Hematopoietic multipotent progenitor cell (in vitro differentiated cells): ENCODE results near the gene AHRR. TPM values are rescaled to one million over a fixed set of nuclear protein-coding genes. Genes with fewer than 3 reads are reported as not detected.

Experiments used
- DNase-seq, 3 donors: peaks; one replicate each; pipeline ENCODE4 v3.0.0-alpha.2; 2011 to 2015; ENCODE audit warnings: low read depth in 2 of 3, low spot score in 2 of 3
- total RNA-seq: library from RNA; depleted of rRNA; stranded (reverse); fragments of >200 nt; gene quantifications from one replicate; pipeline ENCODE4 v1.2.3, GENCODE V29; 2012

AHRR gene
- total RNA-seq, 1 donor: 0.54 TPM

DNA sequence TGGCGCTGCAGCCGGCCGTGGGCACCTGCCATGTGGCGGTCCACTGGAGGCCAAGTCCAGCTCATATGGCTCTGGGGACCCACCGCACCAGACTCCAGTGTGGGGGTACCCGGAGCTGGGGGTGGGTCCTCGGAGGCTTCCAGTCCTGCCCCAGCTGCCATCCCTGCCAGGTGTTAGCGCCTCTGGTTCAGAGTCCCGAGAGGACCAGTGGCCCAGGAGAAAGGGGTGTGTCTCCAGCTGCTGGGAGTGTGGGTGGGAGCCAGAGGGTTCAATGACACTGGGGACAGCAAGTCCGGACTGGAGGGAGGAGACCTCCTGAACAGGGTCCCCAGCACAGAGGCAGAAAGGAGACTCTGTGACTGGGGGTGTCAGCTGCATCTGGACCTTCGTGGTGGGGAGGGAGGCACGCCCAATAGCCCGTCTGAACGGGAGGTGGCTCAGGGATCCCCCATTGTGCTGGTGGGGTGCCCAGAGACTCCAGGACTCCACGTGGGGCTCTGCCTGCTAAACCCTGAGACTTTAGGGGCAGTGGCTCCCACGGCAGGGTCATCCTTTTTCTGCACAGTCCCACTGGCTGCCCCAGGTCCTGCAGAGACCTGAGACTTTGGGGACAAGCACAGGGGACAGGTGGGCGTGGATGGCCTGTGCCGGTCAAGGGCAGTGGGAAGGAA is 2.4 kb upstream of the AHRR start:
- DNase-seq: no peak

DNA sequence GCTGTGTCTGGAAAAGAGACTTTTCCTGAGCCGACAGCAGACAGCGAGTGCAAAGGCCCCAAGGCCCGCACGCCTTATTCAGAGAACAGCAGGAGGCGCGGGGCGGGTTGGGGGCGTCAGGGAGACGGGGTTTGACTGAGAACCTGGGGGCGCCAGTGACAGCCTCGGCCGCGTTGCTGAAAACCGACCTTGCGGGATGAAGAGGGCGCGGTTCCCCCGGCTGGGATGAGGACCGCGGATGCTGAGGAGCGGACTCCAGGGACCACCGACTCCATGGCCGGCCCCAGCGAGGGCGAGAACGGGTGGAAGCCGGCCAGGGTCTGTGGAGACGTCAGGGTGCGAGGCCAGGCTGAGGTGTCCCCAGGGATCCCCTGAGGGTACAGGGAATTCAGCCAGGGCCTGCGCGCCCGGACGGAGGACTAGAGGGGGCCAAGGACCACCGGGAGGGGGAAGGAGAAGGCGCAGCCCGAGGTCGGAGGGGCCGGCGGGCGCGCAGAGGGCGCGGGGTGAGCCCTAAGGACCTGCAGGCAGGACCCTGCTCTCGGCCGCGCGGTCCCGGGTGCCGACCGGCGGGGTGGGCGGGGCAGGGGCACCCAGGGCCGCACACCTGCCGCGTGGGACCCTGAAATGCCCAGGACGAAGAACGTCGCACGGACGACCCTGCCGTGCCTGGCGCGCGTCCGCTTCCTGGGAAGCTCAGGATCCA is 837 bp upstream of the AHRR start:
- no peak for DNase-seq

DNA sequence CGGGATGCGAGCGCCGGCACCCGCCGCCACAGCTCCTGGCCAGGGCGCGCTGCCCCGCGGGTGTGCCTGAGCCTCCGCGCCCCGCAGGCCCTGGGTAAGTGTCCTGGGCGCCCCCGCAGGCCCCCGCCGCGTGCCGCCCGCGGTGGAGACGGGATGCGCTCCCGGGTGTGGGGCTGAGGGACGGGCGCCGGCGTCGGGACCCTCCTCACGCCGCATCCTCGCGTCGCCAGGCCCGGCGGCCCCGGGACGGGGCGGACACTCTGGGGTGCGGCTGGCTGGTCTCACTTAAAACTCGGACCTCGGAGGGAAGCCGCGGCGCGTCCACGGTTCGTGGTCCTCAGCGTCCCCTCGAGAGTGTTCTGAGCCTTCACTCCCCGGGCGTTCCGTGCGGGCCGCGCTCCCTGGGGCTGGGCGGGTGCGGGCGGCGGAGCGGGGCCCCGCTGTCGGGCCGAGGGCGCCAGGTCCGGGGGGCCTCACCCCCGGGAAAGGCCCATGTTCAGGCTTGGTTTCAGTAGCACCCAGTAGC is 275 bp downstream of the AHRR start:
- no peak for DNase-seq

GRCh38 chr5:322281-322941 is 897 bp downstream of the AHRR start:
- DNase-seq: peak in 1 of 3 donors; percentile 9

- DNase-seq: no peak
Measured at GRCh38 chr5:322942-323879, 1.7 kb downstream of the AHRR start.

DNA sequence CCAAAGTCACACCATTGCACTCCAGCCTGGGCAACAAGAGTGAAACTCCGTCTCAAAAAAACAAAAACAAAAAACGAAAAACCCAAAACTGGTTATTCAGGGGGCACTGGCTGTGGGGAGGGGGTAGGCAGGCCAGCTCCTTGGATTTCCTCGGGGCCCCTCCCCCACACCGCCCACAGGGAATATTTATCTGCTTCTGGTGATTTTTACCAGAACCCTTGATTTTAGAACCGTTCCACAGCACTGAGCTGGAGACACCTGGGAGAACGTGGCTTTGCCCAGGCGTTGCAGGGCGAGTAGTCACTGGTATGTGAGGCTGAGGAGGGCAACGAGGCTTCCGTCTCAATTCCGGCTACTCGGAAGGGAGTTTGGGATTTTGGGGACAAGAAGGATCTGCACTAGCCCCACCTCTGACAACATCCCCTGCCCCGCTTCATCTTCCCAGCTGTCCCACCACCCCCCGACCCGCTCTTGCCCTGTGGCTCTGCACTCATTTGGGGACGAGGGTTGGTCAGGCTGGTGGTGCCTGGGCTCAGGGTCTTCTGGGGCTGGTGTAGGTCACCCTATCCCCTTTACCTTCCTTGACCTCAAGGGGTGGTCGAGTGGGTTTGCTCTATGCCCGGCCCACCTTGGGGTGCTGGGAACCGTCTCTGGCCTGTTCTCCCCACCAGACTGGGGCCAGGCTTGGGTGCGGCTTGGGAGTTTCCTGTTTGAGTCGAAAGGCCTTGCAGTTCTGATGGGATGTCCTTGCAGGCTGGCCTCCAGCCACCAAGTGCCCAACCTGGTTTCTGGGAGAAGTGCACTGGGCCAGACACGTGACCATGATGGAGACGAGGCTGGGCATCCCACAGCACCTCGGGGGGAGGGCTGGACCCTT is 3.5 kb downstream of the AHRR start:
- DNase-seq: no peak

DNA sequence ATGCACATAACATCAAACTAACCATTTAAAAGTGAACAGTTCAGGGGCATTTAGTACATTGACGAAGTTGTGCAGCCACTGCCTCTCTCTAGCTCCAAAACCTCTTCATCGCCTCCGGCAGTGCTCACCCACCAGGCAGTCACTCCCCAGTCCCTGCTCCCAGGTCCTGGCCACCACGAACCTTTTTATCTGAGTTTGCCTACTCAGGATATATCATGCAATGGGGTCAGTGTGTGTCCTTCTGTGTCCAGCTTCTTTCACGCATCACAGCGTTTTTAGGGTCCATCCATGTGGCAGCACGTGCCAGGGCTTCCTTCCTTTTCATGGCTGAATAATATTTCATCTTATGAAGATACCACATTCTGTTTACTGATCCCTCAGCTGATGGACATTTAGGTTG is 4.6 kb downstream of the AHRR start:
- DNase-seq: no peak

DNA sequence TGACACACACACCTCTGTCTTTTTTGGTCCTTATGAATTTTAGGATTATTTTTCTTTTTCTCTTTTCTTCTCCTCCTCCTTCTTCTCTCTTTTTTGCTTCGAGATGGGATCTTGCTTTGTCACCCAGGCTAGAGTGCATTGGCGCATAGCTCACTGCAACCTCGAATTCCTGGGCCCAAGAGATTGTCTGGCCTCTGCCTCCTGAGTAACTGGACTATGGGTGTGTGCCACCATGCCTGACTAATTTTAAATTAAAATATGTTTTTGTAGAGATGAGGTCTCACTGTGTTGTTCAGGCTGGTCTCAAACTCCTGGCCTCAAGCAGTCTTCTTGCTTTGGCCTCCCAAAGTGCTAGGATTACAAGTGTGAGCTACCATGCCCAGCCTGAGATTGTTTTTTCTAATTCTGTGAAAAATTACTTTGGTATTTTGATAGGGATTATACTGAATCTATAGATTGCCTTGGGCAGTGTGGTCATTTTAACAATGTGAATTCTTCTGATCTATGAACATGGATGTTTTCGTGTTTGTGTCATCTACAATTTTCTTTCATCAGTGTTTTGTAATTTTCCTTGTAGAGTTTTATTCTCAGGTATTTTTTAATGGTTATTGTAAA is 7.7 kb downstream of the AHRR start:
- DNase-seq: no peak

GRCh38 chr5:329768-330167 is 8.3 kb downstream of the AHRR start:
- no peak for DNase-seq

DNA sequence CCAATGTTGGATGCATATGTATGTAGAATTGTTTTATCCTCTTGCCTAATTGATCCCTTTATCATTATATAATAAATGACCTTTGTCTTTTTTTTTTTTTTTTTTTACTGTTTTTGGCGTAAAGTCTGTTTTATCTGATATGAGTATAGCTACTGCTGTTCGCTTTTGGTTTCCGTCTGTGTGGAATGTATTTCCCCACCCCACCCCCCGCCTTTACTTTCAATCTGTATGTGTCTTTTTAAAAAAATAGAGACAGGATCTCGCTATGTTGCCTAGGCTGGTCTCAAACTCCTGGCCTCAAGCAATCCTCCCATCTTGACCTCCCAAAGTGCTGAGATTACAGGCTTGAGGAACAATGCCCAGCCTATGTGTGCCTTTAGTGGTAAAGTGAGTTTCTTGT is 11.3 kb downstream of the AHRR start:
- DNase-seq: peak in 1 of 3 donors; percentile 16

GRCh38 chr5:333945-334344 is 12.4 kb downstream of the AHRR start:
- no peak for DNase-seq

GRCh38 chr5:334903-335739 is 13.6 kb downstream of the AHRR start:
- DNase-seq: no peak

GRCh38 chr5:335740-336038 is 14.2 kb downstream of the AHRR start:
- no peak for DNase-seq

GRCh38 chr5:337563-338130 is 16.1 kb downstream of the AHRR start:
- DNase-seq: no peak

DNA sequence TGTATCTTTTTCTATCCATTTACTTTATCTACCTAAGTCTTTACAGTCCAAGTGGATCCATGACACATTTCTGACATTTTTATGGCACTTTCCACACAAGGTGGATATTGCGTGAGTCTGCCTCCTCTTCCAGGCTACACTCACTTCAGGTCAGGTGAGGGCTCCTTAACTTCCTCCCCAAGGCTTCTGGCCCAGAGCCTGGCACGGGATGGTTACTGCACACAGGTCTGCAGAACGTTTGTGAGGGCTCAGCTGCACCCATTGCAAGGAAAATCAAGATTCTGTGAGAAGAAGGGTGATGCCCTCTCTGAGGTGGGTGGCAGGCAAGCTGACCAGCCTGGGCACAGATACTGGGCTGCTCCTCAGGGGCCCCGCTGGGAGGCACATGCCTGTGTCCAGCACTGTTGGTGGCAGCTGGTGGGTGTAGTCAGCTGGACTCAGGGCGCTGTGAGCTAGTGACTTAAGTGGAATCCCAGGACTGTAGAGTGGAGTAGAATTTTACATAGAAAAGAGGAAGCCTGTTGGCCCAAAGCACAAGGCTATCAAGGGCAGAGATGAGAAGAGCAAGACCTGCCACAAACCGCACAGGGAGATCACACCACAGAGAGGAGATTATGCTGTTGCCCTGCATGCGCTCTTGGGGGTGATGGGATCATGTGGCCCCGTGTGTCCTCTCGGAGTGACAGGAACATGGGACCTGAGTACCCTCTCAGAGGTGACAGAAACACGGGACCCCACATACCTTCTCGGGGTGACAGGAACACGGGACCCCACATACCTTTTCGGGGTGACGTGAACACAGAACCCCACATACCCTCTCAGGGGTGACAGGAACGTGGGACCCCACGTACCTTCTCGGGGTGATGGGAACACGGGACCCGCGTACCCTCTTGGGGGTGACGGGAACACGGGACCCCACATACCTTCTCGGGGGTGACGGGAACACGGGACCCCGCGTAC is 21.3 kb downstream of the AHRR start:
- DNase-seq: no peak

GRCh38 chr5:343461-344401 is 22.2 kb downstream of the AHRR start:
- DNase-seq: peak in 2 of 3 donors; percentile 64 to 65
